Hepatocyte (in vitro differentiated cells): ENCODE results near the gene WDR33. TPM values are rescaled to one million over a fixed set of nuclear protein-coding genes. Genes with fewer than 3 reads are reported as not detected.
"Not testable (repeated sequence)": the region's sequence is repeated elsewhere in the genome, so short reads cannot be mapped to it uniquely, and the experiment has no call there.

Experiments
- DNase-seq: peaks from one replicate; pipeline ENCODE4 v3.0.0-alpha.2; 2016; ENCODE audit warnings: low spot score
- H2AFZ ChIP-seq: fragments of 200-600 bp; sonication (generic); 2 replicates; pipeline ENCODE4 v1.6.0; 2016; ENCODE audit warnings: antibody characterized with exemption, mild to moderate bottlenecking
- H3K27ac ChIP-seq: fragments of 200-600 bp; sonication (generic); 2 replicates; pipeline ENCODE4 v1.5.1; 2016; ENCODE audit warnings: mild to moderate bottlenecking
- H3K27me3 ChIP-seq: fragments of 200-600 bp; sonication (generic); 2 replicates; pipeline ENCODE4 v1.6.1; 2016
- H3K36me3 ChIP-seq: fragments of 200-600 bp; sonication (generic); replicated peaks from 2 replicates; pipeline ENCODE4 v1.5.1; 2016; ENCODE audit warnings: low read depth; ENCODE audit not compliant: insufficient read depth
- H3K4me1 ChIP-seq: fragments of 200-600 bp; sonication (generic); 2 replicates; pipeline ENCODE4 v1.5.1; 2016; ENCODE audit warnings: mild to moderate bottlenecking, moderate library complexity; ENCODE audit not compliant: insufficient read depth
- H3K4me2 ChIP-seq: fragments of 200-600 bp; sonication (generic); 2 replicates; pipeline ENCODE4 v1.6.0; 2016
- H3K4me3 ChIP-seq: fragments of 200-600 bp; sonication (generic); 2 replicates; pipeline ENCODE4 v1.5.1; 2016; ENCODE audit warnings: mild to moderate bottlenecking
- H3K79me2 ChIP-seq: fragments of 200-600 bp; sonication (generic); 2 replicates; pipeline ENCODE4 v1.6.0; 2017; ENCODE audit warnings: mild to moderate bottlenecking
- H3K9me2 ChIP-seq: fragments of 200-600 bp; sonication (generic); replicated peaks from 2 replicates; pipeline ENCODE4 v1.6.0; 2017; ENCODE audit warnings: mild to moderate bottlenecking; ENCODE audit not compliant: insufficient read depth
- H3K9me3 ChIP-seq: fragments of 200-600 bp; sonication (generic); 2 replicates; pipeline ENCODE4 v1.5.1; 2016; ENCODE audit warnings: low read depth, mild to moderate bottlenecking
- H4K20me1 ChIP-seq: fragments of 200-600 bp; sonication (generic); 2 replicates; pipeline ENCODE4 v1.6.0; 2016; ENCODE audit warnings: mild to moderate bottlenecking; ENCODE audit not compliant: insufficient read depth, poor library complexity, severe bottlenecking
- EZH2 ChIP-seq: fragments of 200-600 bp; sonication (generic); IDR thresholded peaks from 2 replicates; pipeline ENCODE4 v1.6.1; 2016; ENCODE audit warnings: antibody characterized with exemption, mild to moderate bottlenecking, borderline replicate concordance
- EZH2phosphoT487 ChIP-seq: fragments of 200-600 bp; sonication (generic); IDR thresholded peaks from one replicate; pipeline ENCODE4 v1.6.1; 2018; ENCODE audit warnings: antibody characterized with exemption, mild to moderate bottlenecking, low read depth, moderate library complexity; ENCODE audit not compliant: unreplicated experiment, severe bottlenecking
- WGBS: methylation state at CpG from one replicate; pipeline ENCODE4 v1.1.6; 2016; ENCODE audit warnings: low lambda C conversion rate; ENCODE audit errors: missing lambda C conversion rate; 5-methylcytosine and 5-hydroxymethylcytosine counted together
- polyA plus RNA-seq: library from polyadenylated mRNA; unstranded; fragments of >200 nt; fragmentation: Nextera tagmentation; extraction: Ambion mirVana; gene quantifications from 2 replicates; pipeline ENCODE4 v1.2.1, GENCODE V29; 2016
- total RNA-seq: library from RNA; depleted of rRNA; stranded (reverse); fragments of >200 nt; gene quantifications from 2 replicates; pipeline ENCODE4 v1.2.3, GENCODE V29; 2014
- TF ChIP-seq, protein P1 (sequence below): fragments of 200-600 bp; sonication (generic); IDR thresholded peaks from 2 replicates; pipeline ENCODE4 v1.5.1; 2016; ENCODE audit warnings: antibody characterized with exemption, mild to moderate bottlenecking; ENCODE audit not compliant: poor library complexity

The WDR33 gene
- total and polyA plus RNA-seq, 2 experiments from 2014 or later: 43.3 to 47.5 TPM

DNA sequence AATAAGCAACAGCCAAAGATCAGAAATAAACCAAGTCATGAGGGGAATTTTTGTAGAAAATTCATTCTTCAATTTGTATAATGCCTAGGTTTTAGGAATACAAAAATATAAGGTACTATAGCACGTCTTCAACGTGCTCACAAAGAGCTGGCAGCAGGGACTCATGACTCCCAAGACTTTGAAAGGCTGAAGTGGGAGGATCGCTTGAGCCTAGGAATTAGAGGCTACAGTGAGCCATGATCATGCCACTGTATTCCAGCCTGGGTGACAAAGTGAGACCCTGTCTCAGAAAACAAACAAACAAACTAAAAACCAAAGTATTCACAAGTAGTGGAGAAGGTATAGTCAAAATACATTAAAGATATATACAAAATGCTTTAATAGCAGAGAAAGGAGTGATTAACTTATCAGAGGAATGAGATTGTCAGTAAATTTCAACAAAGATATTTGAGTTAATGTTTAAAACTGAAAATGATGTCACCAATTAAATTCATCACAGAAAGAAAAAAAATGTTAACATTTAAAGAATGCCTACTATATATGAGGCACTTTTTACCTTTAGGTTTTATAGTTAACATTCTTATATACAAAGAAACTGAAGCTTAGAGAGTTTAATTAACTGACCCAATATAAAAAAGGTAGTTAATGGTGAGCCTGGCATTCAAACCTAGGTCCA is 3.2 kb downstream of the WDR33 start:
- Histone ChIP-seq H3K27me3 (no peaks in the 10 kb centered on the region), H3K27ac (peak overlapping the region; percentile 65), H4K20me1 (peaks cover 72% of the 10 kb centered on the region), H3K9me2 (no peaks in the 10 kb centered on the region), H3K36me3 (no peaks in the 10 kb centered on the region), H3K79me2 (peaks cover 80% of the 10 kb centered on the region), H3K9me3 (no peaks in the 10 kb centered on the region), H3K4me1 (peaks cover 31% of the 10 kb centered on the region), H3K4me2 (peak overlapping the region; percentile 85), H2AFZ (no peak overlapping the region), H3K4me3 (no peak overlapping the region)
- WGBS: 75% methylated on average over 3 of the region's 3 CpGs
- DNase-seq: no peak
- TF ChIP-seq, protein P1, sequence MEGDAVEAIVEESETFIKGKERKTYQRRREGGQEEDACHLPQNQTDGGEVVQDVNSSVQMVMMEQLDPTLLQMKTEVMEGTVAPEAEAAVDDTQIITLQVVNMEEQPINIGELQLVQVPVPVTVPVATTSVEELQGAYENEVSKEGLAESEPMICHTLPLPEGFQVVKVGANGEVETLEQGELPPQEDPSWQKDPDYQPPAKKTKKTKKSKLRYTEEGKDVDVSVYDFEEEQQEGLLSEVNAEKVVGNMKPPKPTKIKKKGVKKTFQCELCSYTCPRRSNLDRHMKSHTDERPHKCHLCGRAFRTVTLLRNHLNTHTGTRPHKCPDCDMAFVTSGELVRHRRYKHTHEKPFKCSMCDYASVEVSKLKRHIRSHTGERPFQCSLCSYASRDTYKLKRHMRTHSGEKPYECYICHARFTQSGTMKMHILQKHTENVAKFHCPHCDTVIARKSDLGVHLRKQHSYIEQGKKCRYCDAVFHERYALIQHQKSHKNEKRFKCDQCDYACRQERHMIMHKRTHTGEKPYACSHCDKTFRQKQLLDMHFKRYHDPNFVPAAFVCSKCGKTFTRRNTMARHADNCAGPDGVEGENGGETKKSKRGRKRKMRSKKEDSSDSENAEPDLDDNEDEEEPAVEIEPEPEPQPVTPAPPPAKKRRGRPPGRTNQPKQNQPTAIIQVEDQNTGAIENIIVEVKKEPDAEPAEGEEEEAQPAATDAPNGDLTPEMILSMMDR: no peak
- TF ChIP-seq EZH2: no peak
- no peak for TF ChIP-seq EZH2phosphoT487

GRCh38 chr2:127806860-127807259 is 4.1 kb downstream of the WDR33 start:
- Histone ChIP-seq H3K4me1 (peaks cover 31% of the 10 kb centered on the region), H4K20me1 (peaks cover 82% of the 10 kb centered on the region), H3K27ac (peak overlapping the region; percentile 65), H3K79me2 (peaks cover 89% of the 10 kb centered on the region), H3K4me2 (peak overlapping the region; percentile 85)
- H3K9me2 ChIP-seq, H3K4me3 ChIP-seq, H3K36me3 ChIP-seq, H3K9me3 ChIP-seq, DNase-seq, H3K27me3 ChIP-seq, H2AFZ ChIP-seq: not testable (repeated sequence)
- 77% methylated on average over 6 of the region's 6 CpGs for WGBS

DNA sequence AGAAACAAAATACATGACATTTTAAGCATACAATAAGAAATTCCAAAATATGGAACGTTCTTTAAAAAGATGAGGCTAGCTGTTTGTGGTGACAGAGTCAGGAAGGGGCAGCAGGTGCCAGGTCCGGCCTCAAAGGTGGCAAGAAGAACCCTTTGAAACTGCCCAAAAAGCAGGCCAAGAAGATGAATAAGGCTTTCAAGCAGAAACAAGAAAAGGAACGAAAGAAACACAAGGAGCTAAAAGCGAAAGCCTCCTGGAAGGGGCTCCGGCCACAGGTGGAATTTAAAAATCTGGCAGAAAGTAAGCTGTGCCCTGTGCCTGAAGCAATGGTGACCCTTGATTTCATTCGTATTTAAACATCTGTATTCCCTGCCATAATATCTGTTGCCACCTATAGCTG is 5.5 kb downstream of the WDR33 start:
- H4K20me1 ChIP-seq: peaks cover 95% of the 10 kb centered on the region
- H2AFZ ChIP-seq: no peak overlapping the region
- no peak overlapping the region for H3K27ac ChIP-seq
- H3K9me2 ChIP-seq: no peaks in the 10 kb centered on the region
- no peak overlapping the region for H3K4me2 ChIP-seq
- no peaks in the 10 kb centered on the region for H3K27me3 ChIP-seq
- no peaks in the 10 kb centered on the region for H3K36me3 ChIP-seq
- no peaks in the 10 kb centered on the region for H3K9me3 ChIP-seq
- no peak overlapping the region for H3K4me3 ChIP-seq
- H3K79me2 ChIP-seq: peaks cover 100% of the 10 kb centered on the region
- no peak for TF ChIP-seq EZH2
- TF ChIP-seq, protein P1: no peak
- no peak for TF ChIP-seq EZH2phosphoT487
- DNase-seq: no peak
- WGBS: 91% methylated on average over 6 of the region's 6 CpGs
- H3K4me1 ChIP-seq: peaks cover 31% of the 10 kb centered on the region

DNA sequence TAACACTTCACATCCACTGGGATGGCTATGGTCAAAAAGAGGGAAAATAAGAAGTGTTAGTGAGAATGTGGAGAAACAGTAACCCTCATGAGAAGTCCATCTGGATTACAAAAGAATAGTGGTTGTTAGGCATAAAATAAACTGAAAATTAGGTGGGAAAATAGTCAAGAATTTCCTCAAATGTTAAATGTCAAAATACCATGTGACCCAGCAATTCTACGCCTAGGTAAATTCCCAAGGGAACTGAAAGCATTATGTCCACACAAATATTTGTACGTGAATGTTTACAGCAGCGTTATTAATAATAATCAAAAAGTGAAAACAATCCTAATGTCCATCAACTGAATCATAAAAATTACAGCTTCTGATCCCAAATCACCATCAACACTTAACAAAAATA is 11.0 kb downstream of the WDR33 start:
- Histone ChIP-seq H4K20me1 (peaks cover 100% of the 10 kb centered on the region), H2AFZ (no peak overlapping the region), H3K4me3 (no peak overlapping the region), H3K27ac (no peak overlapping the region), H3K36me3 (no peaks in the 10 kb centered on the region), H3K27me3 (no peaks in the 10 kb centered on the region), H3K4me2 (no peak overlapping the region), H3K9me2 (no peaks in the 10 kb centered on the region), H3K9me3 (no peaks in the 10 kb centered on the region), H3K79me2 (peaks cover 100% of the 10 kb centered on the region), H3K4me1 (no peaks in the 10 kb centered on the region)
- no peak for DNase-seq
- TF ChIP-seq EZH2phosphoT487 (no peak), EZH2 (no peak)
- TF ChIP-seq, protein P1: no peak
- 95% methylated on average over 3 of the region's 3 CpGs for WGBS
